ENCODE results near the gene GDF7.

The GDF7 gene

GRCh38 chr2:20666304-20667150 is at the start of gene GDF7:
Gene GDF7, plus strand, starts transcription at chr2:20667144. Its CDS starts 96 bp downstream, at chr2:20667240.
- ATAC-seq: peak in 1 of 2 donors; percentile 39

DNA sequence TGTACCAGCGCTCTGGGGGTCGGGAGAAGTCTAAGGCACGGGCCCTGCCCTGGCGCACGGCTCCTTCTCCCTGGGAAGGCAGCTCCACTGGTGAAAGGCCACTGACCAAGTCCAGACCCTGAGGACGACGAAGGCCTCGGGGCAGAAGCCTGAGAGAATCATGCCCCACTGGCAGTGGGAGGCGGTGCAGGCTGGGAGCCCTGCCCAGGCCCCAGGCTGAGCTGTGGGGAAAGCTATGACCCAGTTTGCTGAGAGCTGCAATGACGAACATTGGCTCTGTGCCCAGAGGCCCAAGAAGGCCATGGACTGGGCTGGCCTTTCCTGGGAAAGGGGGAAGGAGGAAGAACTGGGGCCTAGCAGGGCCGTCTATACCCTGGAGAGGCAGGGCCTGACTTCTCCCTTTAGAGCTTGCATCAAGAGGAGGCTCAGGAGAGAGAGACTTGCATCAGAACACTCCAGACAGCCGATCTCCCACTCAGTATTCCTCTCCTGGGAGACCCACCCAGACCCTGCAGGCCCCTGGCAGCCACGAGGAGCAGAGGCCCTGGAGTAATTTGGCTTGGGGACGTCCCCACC is 49.0 kb upstream of the GDF7 start:
- no peak for ATAC-seq

DNA sequence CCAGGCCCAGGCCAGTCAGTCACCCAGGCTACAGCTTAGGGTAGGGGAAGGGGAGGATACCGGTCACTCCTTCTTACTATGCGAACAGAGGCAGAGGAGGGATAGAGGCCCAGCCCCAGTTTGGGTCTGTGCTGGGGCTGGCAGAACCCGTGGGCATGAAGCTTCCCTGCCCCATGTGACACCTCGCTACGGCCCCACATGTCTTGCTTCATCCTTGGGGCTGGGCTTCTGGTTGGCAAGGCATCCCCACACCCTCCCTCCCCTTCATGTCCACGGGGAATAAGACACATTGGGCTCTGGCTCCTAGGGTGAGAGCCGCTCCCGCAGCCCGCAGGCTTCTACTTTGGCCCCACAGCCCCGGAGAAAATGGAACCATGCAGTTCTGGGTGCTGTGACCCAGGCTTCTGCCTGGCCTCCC is 48.5 kb upstream of the GDF7 start:
- no peak for ATAC-seq

DNA sequence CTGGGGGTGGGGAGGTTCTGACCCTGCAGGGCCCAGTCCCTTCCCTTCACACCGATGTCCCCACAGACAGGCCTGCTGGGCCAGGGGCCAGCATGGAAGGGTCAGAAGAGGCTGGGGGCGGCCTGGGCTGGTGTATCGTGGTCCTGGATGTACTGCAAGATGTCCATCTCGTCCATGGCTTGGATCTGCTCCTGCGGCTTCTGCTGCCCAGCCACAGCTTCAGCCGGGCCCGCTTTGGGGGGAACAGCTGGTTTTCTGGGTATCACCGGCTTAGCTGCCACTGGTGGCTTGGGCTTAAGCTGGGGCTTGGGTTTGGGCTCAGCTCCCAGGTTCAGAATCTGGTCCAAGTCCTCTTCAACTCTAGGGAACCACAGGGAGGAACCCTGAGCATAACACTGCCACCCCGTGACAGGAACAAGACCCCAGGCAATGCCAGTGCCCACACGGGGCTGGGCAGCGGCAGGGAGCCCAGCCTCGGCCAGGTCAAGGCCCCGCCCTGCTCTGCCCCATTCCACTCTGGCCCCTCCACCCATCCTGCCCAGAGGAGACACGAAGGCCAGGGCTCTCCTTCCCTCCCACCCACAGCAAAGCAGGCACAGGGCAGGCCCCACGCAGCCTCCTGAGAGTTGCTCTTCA is 47.9 kb upstream of the GDF7 start:
- no peak for ATAC-seq

DNA sequence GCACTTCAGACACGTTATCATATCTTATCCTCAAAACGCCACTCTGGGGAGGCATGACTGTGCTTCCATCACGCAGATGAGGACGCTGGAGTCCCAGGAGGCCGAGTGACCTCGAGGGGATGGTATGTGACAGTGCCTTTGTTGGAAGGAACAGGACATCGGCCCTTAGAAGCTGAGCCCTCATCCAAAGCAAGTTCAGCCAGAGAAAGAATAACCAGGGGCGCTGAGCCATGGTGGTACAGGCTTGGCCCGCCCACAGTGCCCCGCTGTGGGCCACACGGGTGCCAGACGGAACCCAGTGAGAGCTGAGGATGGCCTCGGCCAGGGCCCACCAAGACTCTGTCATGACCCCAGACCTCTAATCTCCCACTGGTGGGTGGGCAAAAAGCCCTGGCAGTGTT is 47.3 kb upstream of the GDF7 start:
- ATAC-seq: no peak

- no peak for ATAC-seq
Observed at GRCh38 chr2:20620271-20620681, 46.7 kb upstream of the GDF7 start.

DNA sequence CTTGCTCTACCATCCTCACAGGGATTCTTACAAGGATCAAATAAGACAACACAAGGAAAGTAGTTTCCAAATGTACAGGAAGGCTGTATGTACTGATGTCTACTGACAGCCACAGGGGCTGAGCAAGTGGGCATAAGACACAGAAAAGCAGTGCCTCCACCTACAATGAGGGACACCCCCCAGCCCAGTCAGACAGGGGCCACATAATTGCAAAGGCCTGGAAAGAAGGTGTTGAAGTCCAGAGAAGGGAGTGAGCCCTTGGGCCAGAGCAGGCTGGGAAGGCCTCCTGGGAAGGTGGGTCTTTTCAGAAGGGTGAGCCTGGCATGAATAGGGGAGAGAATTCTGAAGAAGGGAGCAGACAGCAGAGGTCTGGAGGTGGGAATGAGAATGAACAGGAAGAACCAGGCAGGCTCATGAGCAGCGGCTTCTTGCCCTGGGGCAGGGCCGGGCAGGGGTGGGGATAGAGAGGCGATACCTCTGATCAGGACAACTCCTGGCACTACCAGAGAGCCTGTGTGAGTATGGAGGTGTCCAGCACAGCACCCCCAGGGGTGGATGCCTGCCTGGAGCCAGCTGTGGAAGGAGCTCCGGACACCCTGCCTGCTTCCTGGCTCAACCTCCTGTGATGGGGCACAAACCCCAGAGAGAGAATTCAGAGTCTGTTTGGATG is 46.1 kb upstream of the GDF7 start:
- ATAC-seq: no peak

DNA sequence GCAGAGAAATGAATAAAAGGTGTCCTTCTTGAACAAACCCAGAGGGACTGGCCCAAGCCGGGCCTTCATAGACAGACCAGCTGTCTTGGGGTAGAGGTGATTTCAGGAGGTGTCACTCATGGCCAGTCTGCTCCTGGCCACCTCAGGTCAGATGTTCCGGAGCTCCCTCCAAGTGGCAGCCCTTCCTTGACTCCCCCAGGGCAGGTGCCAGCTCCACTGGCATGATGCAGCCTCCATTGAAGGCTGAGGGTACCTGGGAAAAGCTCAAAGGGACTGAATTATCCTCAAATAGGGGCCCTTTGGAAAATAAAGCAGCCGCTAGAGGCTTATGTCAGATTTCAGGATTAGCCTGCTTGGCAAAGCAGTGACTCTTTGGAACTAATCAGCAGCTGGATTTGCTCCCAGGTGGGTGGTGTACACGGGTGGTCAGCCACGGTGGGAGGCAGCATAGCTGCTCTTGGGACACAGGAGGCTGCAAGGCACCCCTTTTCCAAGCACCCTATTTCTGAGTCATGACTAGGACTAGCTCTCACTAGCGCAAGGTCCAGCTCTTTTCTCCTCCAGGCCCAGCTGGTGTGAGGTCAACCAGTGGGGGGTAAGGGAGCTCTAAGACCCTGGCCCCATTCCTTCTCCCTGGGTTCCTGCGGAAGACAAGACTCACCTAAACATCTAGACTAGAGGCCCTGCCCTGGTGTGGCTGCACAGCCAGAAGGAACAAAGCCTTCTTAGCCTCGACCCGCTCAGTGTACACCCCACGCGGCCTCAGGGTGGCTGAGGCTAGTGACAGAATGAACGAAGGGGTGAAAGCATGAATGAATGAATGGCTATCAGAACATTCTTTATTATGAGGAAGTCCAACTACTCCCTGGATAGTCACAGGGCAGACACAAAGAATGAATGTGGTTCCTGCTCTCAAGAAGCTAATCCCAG is 45.3 kb upstream of the GDF7 start:
- no peak for ATAC-seq

DNA sequence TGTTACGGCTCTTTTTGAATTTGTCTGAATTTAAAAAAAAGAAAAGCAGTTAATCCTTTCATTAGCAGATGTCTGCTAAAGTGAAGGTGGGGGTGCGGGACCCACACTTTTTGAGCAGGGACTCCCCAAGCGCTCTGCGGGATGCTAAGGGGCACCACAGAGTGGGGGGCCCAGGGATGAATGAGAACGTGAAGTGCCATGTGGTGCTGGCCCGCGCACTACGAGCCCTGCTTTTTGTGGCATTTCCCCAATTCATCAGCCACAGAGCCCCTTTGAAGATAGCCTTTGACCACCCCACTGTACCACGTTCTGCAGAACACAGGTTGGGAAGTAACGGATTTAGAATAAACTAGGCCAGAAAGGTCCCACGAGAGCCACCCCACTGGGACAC is 44.7 kb upstream of the GDF7 start:
- no peak for ATAC-seq

DNA sequence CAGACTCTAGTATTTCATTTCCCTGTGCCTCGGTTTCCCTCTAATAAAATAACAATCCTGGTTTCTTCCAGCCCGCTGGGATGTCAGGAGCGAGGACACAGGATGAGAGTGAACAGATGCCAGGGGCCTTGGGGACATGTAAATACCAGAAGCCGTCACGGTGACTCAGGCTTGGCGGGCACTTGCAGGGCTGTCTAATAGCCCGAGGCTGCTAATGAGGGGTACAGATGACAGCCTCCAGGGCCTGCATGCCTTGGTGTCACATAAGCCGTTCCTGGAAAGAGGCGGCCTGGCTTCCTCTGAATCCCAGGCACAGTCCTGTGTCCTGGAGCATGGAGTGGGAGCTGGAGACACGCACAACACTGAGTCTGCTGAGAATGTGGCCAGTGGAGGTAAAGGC is 44.2 kb upstream of the GDF7 start:
- ATAC-seq: no peak

DNA sequence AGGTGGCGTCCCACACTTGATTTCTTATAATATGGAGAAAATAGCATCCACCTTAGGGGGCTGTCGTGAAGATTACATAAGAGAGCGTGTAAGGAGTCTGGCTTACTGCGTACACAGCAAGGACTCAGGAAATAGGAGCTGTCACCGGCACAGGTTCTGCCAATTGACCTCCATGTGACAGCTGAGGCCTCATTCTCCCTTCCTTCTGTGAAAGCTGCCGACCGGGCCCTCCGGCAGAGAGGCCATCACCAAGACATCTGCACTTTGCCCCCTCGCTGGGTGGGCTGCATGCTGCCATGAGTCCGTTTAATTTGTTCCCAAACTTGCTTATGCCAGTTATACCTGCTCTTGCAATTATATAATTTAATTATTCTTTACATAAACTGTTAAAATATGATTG is 43.7 kb upstream of the GDF7 start:
- ATAC-seq: no peak

GRCh38 chr2:20623741-20624155 is 43.2 kb upstream of the GDF7 start:
- no peak for ATAC-seq

DNA sequence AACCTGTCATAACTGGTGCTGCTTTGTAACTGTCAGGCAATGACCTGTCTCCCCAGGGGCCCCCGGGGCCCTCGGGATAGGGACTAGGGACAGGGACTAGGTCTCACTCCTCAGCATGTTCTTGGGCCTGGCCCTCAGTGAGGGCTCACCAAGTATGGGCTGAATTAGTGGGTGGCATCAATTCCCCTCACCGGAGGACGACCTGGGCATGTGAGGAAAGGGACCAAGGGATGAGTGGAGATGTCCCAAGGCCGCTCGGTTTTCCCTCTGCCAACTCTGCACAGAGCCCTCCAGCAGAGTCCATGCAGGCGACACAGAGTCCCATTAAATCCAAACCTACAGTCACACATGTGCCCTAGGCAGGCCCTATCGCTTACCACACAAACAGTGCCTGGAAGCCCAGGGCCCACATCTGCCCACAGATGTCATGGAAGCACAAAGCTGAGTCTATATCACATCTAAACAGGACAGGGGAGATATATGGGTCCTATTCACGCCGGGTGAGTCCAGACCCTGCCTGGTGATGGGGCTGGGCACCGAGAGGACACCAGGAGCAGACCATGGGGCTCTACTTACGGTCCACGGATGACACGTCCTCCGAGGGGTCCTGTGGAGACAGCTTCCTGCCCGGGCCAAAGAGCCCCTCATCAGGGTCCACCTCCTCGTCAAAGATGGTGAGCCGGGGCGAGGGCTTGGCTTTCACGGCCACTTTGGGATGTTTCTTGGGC is 42.6 kb upstream of the GDF7 start:
- ATAC-seq: no peak

GRCh38 chr2:20624884-20625485 is 42.0 kb upstream of the GDF7 start:
- no peak for ATAC-seq

DNA sequence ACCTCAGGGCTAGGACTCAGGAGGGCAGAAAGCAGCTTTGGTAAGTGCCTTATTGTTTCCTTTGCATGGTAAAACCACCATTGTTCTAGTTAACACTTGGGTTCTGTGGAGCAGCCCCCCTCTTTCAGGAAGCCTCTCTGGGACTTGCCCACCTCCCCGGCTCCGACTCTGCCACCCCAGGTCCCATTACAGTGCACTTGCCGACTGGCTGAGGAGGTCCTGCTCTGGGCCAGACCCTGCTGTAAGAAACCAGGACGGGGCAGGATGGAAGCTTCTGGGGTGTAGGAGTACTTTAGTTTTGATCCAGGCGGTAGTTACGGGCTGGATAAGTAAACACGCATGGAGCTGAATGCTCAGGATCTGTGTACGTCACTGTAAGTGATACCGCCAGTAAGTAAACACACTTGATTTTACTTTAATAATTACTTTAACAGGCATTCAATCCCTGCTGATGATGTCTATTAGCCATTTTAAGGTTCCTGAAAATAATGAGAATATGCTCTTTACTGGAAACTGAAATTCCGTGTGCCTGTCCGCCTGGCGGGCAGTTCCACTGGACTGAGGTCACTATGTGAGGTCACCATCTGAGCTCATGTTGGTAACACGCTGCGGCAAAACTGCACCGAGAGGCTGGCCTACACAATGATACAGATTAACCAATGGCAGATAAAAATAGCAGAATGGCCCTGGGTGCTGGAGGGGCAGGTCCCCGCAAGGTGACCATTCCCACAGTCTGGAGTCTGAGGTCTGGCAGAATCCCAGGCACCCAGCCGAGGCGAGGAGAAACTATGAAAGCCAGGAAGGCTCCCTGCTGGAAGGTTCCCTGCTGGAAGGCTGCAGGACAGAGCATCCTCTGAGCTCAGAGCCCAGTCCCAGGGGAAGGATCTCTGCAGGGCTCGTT is 41.2 kb upstream of the GDF7 start:
- ATAC-seq: no peak

- no peak for ATAC-seq
Observed at GRCh38 chr2:20626392-20626697, 40.6 kb upstream of the GDF7 start.

DNA sequence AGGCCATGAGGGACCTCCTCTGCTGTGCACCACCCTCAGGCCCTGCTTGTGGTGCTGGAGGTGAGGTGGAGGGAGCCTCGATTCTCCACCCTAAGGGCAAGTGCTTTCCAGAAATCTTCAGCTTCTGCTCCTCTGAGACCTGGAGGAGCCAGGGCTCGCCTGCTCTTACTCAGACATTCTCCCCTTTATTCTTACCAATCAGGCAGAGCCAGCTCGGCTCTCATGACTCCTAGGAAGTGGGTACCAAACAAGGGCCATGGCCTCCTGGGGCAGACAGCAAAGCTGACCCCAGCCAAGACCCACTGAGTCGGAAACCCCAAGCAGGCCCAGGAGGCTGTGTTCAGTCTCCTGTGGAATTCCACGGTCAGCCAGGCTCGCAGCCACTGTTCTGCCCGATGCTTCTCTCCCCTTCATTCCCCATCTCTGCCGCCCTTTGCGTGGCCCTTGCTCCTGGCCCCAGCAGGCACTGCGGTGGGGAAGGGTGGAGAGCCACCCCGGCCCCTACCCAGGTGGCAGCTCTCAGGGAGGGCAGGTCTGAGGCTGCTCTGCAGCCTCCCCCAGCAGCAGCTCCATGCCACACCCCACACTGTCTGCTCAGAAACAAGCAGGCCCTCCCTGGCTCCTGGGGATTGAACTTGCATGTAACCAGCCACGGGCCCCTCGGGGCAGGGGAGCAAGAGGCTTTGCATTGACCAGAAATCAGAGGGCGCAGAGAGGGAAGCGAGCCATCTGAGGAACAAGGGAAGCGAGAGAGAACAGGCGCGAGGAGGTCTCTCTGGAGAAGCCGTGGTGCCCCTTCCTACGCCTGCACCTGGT is 40.0 kb upstream of the GDF7 start:
- ATAC-seq: no peak

GRCh38 chr2:20627712-20628380 is 39.1 kb upstream of the GDF7 start:
- no peak for ATAC-seq

- no peak for ATAC-seq
Observed at GRCh38 chr2:20629181-20629580, 37.8 kb upstream of the GDF7 start.

Measured in activated CD4-positive, CD25-positive, alpha-beta regulatory T cell treated with anti-CD3 and anti-CD28 coated beads, Interleukin-2, amount 50 U/mL, for 24 hours (primary cell).